Nucleus accumbens (tissue), 56 donors: ENCODE data around the gene PAPSS2.
"Not testable (repeated sequence)": the region's sequence is repeated elsewhere in the genome, so short reads cannot be mapped to it uniquely, and the experiment has no call there.

Experiments
- DNase-seq, 56 donors: peaks; one replicate each; lab custom pipeline; 2025; lab: John Stamatoyannopoulos, UW

PAPSS2 gene

DNA sequence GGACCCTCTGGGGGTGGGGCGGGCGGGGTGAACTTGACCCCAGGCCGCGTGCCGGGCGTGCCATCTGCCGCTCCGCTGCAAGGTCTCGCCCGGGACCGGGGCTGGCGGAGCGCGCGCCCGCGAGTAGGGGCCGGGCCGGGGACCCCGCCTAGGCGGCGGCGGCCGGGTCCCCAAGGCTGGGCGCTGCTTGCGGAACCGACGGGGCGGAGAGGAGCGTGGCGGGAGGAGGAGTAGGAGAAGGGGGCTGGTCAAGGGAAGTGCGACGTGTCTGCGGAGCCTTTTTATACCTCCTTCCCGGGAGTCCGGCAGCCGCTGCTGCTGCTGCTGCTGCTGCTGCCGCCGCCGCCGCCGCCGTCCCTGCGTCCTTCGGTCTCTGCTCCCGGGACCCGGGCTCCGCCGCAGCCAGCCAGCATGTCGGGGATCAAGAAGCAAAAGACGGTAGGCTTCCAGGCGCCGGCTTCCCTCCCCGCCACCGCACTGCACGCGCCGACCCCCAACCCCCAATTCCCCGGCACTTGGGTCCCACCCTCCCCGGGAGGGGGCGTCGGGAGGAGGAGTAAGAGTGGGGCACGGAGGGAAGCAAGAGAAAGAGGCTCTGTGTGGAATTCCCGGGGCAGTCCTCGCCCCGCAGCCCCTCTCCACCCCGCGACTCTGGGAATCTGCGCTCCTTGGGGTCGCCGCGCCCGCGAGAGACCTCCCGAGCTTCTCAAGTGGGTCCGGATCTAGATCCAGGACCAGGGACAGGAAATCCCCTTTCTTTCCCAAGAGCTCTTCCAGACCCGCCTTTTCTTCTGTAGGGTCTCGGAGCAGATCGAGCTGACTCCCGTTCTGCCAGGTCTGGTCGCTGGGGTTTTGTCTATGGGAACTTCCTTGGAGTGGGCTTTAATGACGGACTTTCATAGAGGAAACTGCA is at the start of gene PAPSS2:
PAPSS2 (plus strand) TSS at position 308 of the 913 bp plus-strand sequence; CDS start at position 412, 104 bp downstream.
- DNase-seq: peak in 18 of 56 donors; percentile 4 to 41 (median 9)

DNA sequence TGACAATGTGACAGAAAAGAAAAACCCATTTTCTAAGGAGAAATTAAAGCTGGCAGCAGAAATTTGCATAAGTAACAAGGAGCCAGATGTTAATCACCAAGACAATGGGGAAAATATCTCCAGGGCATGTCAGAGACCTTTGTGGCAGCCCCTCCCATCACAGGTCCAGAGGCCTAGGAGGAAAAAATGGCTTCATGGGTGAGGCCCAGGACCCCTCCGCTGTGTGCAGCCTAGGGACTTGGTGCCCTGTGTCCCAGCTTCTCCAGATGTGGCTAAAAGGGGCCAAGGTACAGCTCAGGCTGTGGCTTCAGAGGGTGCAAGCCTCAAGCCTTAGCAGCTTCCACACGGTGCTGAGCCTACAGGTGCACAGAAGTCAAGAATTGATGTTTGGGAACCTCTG is 48.3 kb upstream of the PAPSS2 start:
- not testable (repeated sequence) for DNase-seq

DNA sequence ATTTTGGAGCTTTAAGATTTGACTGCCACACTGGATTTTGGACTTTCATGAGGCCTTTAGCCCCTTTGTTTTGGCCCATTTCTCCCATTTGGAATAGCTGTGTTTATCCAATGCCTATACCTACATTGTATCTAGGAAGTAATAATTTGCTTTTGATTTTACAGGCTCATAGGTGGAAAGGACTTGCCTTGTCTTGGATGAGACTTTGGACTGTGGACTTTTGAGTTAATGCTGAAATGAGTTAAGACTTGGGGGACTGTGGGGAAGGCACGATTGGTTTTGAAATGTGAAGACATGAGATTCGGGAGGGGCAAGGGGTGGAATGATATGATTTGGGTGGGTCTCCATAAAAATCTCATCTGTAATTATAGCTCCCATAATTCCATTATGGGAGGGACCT is 47.6 kb upstream of the PAPSS2 start:
- no peak for DNase-seq

DNA sequence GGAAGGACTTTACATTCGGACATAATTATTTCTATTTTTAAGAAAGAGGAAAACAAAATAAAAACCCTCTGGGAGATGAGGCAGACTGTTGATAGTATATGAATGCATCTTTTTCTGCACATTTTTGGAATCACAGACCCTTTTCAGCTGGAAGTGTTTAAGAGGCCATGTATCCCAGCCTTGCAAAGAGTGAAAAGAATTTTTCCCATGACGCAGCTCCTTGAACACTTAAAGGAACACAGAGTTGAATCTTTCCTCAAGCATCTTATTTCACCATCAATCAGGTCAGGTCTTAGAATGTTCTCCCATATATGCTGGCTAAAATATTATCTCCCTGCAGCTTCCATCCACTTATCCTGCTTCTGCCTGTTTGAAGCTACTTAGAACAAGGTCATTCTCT is 45.9 kb upstream of the PAPSS2 start:
- DNase-seq: no peak

DNA sequence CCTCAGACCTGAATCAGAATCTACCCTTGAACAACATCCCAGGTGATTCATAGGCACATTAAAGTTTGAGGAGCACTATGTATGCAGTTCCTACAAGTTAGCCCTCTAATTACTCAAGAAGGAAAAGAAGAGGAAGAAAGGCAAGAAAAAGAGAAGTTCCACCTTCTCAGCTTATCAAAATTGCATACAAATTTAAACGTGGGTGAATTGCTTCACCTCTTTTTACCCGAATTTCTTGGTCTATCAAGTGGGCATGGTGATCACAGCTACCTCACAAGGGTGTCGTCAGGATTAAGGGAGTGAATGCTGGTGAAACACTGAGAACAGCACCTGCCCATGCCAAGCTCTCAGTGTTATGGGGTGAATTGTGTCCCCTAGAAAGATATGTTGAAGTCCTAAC is 43.8 kb upstream of the PAPSS2 start:
- DNase-seq: no peak

DNA sequence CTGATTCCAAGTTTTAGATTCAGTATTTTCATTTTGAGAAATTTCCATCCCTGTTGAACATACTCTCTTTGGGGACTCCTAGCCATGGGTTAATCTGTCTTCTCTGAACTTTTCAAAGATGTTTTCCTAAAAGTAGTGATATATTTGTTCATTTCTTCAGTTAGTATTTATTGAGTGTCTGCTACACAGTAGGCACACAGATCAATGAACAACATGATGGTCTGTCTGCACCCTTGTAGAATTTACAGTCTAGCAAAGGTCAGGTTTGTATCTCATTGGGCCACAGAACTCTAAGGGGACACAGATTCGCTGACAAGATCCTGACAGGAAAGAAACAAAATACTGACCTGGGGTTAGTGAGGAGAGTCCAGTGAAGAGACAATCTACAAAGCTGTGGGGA is 42.2 kb upstream of the PAPSS2 start:
- DNase-seq: no peak

DNA sequence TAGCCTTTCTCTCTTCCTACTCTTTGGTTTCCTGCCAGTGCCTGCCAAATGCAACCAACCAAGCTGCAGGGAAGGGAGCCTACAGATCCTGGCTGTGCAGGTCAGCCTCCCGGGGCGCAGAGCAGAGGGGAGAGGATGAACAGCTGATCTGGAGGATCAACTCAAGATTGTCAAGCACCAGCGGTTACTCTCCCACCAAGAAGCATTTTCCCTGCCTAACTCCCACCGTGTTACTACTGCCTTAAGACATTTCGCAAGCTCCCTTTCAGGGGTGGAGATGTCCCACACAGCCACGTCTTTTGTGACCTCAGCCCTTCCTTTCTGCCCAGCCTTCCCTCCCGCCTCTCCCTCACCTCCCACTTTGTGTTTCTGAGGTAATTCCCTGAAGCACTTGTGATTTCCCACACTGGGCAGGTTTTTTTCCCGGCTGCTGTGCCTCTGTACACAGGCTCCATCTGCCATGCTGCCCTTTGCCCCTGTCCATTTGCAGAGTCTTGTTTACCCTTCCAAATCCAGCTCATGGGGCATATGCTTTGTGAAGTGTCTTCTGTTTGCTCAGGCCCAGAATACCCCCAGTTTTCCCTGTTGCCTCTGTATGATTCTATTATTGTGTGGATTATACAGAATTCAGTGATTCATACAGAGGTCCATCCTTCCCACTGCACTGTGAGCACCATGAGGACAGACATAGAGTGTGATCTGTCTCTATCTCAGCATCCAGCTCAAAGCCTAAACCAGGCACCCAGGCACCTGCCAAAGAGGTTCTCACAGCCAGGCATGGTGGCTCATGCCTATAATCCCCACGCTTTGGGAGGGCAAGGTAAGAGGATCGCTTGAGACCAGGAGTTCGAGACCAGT is 40.9 kb upstream of the PAPSS2 start:
- no peak for DNase-seq

DNA sequence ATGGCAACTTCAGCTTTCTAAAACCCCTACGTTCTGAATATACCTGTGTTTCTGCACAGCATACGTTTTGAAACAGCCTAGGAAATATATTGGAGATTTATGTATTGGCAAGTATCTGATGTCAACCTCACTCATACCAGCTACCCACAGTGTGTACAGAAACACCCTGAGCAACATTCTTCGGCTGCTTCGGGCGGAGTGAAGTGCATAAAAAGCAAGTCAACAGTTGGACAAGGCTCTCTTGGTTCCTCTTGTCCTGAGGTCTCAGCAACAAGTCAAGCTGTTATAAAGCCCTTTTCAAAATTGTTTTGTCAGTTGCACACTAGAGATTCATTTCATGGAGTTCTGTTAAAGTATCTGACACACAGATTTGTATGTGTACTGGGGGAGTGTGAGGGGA is 40.0 kb upstream of the PAPSS2 start:
- DNase-seq: no peak

DNA sequence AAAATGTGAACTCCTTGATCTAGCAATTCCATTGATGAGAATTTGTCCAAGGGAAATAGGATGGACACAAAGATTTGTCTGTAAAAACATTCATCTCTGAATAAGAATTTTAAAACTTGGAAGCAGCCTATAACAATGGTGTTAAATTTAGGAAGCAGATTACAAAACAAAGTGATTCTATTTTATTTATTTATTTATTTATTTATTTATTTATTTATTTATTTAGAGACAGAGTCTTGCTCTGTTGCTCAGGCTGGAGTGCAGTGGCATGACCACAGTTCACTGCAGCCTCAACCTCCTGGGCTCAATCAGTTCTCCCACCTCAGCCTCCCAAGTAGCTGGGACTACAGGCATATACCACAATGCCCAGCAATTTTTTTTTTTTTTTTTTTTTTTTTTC is 38.2 kb upstream of the PAPSS2 start:
- DNase-seq: not testable (repeated sequence)

DNA sequence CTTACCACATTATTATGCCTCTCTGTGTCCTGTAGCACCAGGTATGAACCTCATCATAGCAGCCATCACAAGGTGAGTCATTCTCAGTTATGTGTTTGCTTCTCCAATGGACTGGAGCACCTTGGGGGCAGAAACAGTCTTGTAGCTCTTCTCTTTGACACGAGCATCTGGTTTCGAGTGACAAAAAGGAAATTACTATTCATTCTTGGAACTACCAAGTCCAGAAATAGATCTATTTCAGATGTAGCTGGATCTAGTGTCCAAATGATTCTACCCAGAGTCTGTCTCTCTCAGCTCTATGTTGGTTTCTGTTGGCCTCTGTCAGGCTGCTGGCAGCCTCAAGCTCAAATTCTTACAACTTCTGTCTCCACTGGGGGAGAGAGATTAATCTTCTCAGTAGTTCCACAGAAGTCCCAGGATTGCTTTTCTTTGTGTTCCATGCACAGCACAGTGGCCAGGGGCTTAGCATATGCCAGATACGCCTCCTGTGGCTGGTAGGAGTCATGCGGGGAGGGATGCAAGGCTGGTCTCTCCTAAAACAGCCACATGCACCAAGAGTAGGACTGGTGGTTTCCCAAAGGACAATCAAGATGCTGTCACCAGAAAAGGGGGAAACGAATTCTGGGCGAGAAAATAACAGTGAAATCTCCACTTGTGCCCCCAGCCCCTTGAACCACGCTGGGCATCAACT is 37.2 kb upstream of the PAPSS2 start:
- no peak for DNase-seq

DNA sequence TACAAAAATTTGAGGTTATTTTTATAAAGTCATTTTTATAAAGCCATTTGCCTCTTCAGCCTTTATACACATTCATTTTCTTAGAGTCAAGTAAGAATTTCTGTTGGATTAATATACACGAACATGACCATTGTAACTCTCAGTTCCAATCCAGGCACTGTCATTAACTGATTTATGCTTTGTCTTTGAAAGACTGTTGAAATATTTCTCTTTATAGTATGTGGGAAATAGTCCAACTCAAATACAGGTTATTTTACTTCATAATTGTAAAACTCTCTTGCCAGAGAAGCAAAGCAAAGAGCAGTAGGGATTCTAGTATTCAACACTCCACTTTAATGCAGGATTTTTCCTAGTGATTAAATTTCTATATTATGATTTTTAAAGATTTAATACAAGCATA is 36.5 kb upstream of the PAPSS2 start:
- no peak for DNase-seq

DNA sequence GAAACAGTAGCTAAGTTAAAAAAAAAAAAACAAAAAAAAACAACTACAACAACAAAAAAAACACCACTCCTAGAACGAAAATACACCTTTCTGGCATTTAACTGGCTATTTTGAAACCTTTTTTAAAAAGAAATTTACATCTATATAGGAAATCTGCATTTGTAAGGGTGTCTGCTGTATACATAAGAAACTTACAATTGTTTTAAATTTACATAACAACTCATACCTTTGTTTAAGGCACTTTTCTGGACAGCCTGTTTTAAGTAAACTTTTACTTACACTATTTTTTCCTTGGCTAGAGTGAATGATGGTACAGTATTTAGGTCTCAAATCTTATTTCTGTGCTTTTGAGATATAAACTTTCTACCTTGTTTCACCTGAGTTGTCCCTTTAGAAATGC is 34.0 kb upstream of the PAPSS2 start:
- no peak for DNase-seq

DNA sequence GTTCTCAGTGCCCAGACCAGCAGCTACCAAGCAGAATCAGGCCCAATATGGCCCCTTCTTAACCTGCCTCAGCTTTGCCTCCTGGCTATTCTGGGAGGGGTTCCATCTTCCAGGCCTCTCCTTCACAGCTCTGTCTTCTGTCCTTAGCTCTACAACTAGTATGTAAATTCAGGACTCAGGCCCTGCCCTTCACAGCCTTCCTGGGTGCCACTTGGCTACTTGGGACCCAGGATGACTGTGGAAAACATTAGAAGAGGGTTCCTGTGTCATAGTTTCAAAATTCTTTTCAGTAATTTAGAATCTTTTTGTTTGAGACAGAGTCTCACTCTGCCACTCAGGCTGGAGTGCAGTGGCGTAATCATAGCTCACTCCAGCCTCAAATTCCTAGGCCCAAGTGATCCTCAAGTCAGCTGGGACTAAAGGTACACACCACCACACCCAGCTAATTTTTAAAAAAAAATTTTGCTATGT is 33.2 kb upstream of the PAPSS2 start:
- DNase-seq: no peak

DNA sequence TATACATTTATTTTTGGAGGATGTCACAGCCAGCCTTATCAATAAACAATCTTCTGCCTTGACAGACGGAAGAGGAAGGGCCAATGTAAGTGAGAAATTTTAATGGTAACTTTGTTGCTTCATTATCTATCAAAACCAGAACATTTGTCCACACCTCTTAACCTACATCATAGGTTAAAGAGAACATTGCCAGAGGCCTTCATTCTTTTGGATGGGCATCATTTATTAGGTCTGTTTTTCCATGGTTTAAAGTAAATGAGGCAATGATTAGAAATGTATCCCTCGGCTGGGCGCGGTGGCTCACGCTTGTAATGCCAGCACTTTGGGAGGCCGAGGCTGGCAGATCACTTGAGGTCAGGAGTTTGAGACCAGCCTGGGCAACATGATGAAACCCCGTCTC is 29.5 kb upstream of the PAPSS2 start:
- DNase-seq: no peak

DNA sequence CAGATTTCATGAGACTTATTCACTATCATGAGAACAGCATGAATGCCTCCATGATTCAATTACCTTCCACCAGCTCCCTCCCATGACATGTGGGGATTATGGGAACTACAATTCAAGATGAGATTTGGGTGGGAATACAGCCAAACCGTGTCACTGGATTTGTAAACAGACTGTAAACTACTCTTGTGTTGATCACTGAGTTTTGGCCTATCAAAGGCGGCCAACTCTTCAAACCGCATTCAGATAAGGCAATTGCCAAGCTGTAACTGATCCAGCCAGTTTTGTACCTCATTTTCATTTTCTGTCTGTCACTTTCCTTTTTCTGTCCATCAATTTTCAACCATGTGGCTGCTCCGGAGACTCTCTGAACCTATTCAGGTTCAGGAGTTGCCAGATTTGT is 27.2 kb upstream of the PAPSS2 start:
- DNase-seq: no peak

DNA sequence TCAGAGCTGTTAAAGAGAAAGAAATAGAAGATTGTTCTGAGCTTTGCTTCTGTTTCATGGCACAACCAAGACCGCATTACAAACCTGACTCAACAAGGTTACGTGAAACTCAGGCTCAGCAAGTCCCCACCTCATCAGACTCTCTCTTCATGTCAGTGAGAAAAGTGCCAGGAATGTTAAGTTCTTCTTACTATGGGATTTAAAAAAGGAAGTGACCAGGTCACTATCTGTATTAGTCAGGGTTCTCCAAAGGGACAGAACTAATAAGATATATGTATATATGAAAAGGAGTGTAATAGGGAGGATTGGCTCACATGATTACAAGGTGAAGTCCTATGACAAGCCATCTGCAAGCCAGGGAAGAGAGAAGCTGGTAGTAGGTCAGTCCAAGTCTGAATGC is 25.4 kb upstream of the PAPSS2 start:
- DNase-seq: no peak

DNA sequence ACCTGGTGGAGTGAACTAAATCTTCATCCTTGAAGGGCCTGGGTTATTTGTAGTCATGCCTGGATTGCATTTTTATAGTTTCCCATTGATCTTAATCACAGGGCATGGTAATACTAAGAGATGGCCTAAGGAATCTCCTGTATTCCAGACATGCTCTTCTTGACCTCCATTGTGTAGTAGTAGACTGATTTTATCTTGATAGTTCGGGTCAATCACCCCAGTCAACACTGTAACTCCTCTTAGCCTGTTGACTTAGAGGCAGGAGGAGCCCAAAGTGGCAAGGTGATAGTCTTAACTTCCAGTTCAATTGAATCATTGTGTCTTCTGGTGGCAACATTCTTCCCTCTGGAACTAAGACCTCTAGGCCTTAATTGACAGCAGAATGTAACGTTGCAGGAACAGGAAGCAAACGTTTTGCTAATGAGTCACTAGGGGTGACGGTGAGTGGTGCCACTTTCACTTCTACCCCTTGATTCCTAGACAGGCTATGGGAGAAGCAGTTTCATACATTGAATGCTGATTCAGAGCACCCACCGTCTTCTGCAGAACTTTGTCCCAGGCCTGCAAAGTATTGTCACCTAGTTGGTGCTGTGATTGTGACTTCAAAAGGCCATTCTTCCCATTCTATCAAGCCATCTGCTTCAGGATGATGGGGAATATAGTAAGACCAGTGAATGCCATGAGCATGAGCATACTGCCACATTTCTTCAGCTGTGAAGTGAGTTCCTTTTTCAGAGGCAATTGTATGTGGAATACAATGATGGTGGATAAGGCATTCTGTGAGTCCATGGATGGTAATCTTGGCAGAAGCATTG is 24.0 kb upstream of the PAPSS2 start:
- no peak for DNase-seq

DNA sequence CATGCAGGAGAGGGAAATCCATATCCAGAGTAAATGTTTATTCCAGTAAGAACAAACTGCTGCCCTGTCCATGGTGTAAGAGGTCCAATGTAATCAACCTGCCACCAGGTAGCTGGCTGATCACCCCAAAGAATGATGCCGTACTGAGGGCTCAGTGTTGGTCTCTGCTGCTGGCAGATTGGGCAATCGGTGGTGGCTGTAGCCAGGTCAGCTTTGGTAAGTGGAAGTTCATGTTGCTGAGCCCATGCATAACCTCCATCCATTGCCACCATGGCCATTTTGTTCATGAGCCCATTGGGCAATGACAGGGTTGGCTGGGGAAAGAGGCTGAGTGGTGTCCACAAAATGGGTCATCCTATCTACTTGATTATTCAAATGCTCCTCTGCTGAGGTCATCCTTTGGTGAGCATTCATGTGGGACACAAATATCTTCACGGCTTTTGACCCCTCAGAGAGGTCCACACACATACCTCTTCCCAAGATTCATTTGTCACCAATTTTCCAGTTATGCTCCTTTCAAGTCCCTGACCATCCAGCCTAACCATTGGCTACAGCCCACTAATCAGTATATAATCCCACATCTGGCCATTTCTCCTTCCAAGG is 23.3 kb upstream of the PAPSS2 start:
- no peak for DNase-seq

DNA sequence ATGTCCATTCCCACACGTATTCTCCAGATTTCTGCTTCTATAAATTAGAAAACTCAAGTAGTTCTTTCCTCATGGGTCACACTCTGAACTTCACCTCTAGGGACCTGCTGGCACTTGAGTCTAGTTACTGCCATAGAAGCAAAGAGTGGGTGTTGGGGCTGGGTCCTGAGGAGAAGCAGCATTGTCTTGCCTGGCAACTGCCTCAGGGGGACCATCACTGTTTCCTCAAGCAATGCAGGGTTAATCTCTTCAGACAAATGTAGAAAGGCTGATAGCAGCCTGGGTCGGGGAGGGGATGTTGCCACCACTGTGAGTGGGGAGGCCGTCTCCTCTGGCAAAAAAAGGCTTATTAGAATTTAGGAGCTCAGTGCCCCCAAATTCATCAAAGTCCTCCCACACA is 20.2 kb upstream of the PAPSS2 start:
- DNase-seq: no peak

DNA sequence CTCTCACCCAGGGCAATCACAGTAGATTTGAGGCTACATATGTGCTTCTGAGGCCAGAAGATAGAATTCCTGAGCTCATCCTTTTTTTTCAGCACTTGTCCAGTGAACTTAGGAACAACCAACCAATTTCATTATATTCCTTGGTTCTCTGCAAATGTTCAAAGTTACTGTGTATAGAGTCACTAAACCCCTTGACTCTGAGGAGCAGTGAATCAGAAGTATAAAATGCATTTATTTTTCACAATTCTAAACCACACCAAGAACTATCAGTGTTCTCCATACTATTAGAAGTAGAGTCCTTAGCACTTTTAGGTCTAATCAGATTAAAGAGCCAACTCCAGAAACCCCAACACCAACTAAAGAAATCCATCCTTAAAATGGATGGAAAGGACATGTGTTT is 19.6 kb upstream of the PAPSS2 start:
- no peak for DNase-seq
